ENCODE results near the gene MAGOH.

DNA sequence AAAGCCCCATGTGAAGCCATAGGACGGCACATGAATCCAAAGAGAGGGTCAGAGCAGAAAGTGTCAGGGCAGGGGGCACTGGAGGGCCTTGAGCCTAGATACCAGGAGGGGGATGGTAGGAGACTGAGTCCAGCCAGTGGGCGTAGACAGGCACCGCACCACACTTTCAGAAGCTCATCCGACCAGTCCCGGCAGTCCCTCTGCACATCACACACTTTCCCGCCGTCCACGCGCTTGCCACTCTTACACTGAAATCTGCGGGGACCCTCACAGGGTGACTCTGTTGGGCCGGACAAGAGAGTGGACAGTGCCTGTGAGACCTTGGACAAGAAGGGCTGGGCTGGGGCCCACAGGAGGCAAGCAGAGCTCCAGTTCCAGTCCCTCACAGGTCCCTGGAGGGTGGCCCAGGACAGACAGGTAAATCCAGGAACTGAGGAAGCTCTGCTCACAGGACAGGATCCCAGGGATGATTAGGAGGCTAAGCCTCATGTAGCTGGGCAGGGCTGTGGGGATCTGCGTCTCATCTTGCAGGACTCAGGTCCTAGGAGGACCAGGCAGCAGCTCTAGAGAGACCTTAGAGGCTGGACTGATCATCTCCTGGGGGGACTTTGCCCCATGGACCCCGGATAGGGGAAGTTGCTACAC is 36.3 kb upstream of the MAGOH start:
- TF ChIP-seq CTCF (IDR thresholded peaks at IDR 0.05; ENCODE audit: poor library complexity, severe bottlenecking) (no peak), EP300 (conservative IDR thresholded peaks at IDR 0.05; ENCODE audit: poor library complexity, severe bottlenecking) (no peak), POLR2AphosphoS5 (IDR thresholded peaks at IDR 0.05) (no peak), TAF1 (IDR thresholded peaks at IDR 0.05; ENCODE audit: low read depth) (no peak)
